ENCODE results near the gene LMNB1.
"Not testable (repeated sequence)": the region's sequence is repeated elsewhere in the genome, so short reads cannot be mapped to it uniquely, and the experiment has no call there.

LMNB1 gene

GRCh38 chr5:126776499-126777256 is at the start of gene LMNB1:
TSS of gene LMNB1 (plus strand) at chr5:126777136. CDS start at chr5:126777509, 373 bp downstream.
- peak; percentile 84 for DNase-seq (ENCODE audit: low read depth)

GRCh38 chr5:126732716-126733115 is 44.2 kb upstream of the LMNB1 start:
- DNase-seq (ENCODE audit: low read depth), result no peak

GRCh38 chr5:126734573-126734972 is 42.4 kb upstream of the LMNB1 start:
- not testable (repeated sequence) for DNase-seq (ENCODE audit: low read depth)

- no peak for DNase-seq (ENCODE audit: low read depth)
Observed at GRCh38 chr5:126736141-126736540, 40.8 kb upstream of the LMNB1 start.

GRCh38 chr5:126741361-126741760 is 35.6 kb upstream of the LMNB1 start:
- DNase-seq (ENCODE audit: low read depth), result no peak

- DNase-seq (ENCODE audit: low read depth), result no peak
Observed at GRCh38 chr5:126742425-126742824, 34.5 kb upstream of the LMNB1 start.

- no peak for DNase-seq (ENCODE audit: low read depth)
Observed at GRCh38 chr5:126744836-126745235, 32.1 kb upstream of the LMNB1 start.

- no peak for DNase-seq (ENCODE audit: low read depth)
Observed at GRCh38 chr5:126745259-126745992, 31.5 kb upstream of the LMNB1 start.

- DNase-seq (ENCODE audit: low read depth), result no peak
Observed at GRCh38 chr5:126746290-126746689, 30.6 kb upstream of the LMNB1 start.

GRCh38 chr5:126752081-126752785 is 24.7 kb upstream of the LMNB1 start:
- no peak for DNase-seq (ENCODE audit: low read depth)

GRCh38 chr5:126753227-126753626 is 23.7 kb upstream of the LMNB1 start:
- no peak for DNase-seq (ENCODE audit: low read depth)

- no peak for DNase-seq (ENCODE audit: low read depth)
Observed at GRCh38 chr5:126754609-126755008, 22.3 kb upstream of the LMNB1 start.

GRCh38 chr5:126755593-126755992 is 21.3 kb upstream of the LMNB1 start:
- no peak for DNase-seq (ENCODE audit: low read depth)

- DNase-seq (ENCODE audit: low read depth), result no peak
Observed at GRCh38 chr5:126757713-126758357, 19.1 kb upstream of the LMNB1 start.

- no peak for DNase-seq (ENCODE audit: low read depth)
Observed at GRCh38 chr5:126763371-126763770, 13.6 kb upstream of the LMNB1 start.

GRCh38 chr5:126769703-126770102 is 7.2 kb upstream of the LMNB1 start:
- DNase-seq (ENCODE audit: low read depth), result no peak

GRCh38 chr5:126773536-126773935 is 3.4 kb upstream of the LMNB1 start:
- not testable (repeated sequence) for DNase-seq (ENCODE audit: low read depth)

GRCh38 chr5:126774595-126774994 is 2.3 kb upstream of the LMNB1 start:
- not testable (repeated sequence) for DNase-seq (ENCODE audit: low read depth)

- DNase-seq (ENCODE audit: low read depth), result no peak
Observed at GRCh38 chr5:126777257-126777974, 480 bp downstream of the LMNB1 start.

GRCh38 chr5:126777975-126778674 is 1.2 kb downstream of the LMNB1 start:
- DNase-seq (ENCODE audit: low read depth), result peak; percentile 81

Data from GM04504 (cell line).